Measurements from ENCODE around the gene CCSAP. TPM values are rescaled to one million over a fixed set of nuclear protein-coding genes. Genes with fewer than 3 reads are reported as not detected.
A peak's percentile ranks its signal among the peaks of the same experiment; 100 is the strongest.

The CCSAP gene
- total and polyA plus RNA-seq, 2 of the 4 experiments (the other 2 are of a cell fraction): 2.3 to 3.8 TPM

DNA sequence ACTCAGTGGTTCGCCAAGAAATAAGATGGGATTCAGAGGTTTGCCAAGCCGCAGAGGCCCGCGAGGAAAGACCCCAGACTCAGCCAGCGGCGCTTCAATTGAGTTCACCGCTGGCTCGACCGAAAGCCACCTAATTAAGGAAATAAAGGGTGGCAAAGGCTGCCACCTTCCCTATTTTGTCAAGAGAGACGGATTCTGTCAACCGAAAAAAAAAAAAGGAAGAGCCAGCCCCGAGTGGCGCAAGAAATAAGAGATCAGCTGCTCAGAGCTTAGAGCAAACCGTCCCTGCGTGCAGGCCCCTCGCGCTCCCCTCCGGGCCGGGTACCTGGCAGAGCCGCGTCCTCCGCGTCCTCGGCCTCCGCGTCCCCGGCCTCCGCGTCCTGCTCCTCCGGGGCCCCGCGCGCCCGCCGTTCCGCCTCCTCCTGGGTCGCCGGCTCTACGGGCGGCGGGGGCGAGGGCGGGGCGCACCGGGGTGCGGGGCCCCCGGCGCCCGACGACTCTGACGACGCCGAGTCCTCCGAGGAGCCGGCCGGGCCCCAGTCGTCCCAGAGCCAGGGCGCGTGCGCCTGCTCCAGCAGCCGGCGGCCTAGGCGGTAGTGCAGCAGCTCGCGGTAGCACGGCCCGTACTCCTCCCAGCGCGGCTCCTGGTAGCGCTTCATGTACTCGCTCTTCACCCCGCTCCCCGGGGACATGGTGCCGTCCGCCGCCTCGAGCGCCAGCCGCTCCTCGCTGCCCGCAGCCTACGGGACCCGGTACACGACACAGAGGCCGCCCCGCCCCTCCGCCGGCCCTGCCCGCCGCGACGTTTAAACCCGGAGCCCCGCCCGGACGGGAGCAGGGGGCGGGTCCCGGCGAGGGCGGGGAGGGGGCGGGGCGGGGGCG lies 832 bp downstream of the CCSAP start:
- Histone ChIP-seq H3K18ac (ENCODE audit: low read depth, low read length) (peak overlapping the region; percentile 4; the same call in 1 of the 2 replicates), H4K20me1 (ENCODE audit: insufficient read depth, low read length) (no peaks in the 10 kb centered on the region), H3K9me1 (ENCODE audit: insufficient read depth, low read length) (no peaks in the 10 kb centered on the region), H3K27me3 (ENCODE audit: control insufficient read depth, insufficient read depth, low read length) (peaks cover 5% of the 10 kb centered on the region; the same call in 1 of the 2 replicates), H2BK20ac (ENCODE audit: low read depth, low read length) (no peak overlapping the region), H3K79me1 (ENCODE audit: low read depth in 1 of 2, low read length in 2 of 2) (peaks cover 11 to 34% of the 10 kb centered on the region in 2 experiments), H3K27ac (ENCODE audit: insufficient read depth, low read length) (peak overlapping the region; percentile 77), H3K4ac (ENCODE audit: low read depth, low read length) (no peak overlapping the region), H3K23ac (ENCODE audit: low read depth, low read length) (peak overlapping the region; percentile 7; the same call in 1 of the 2 replicates), H4K8ac (ENCODE audit: low read depth in 2 of 2, low read length in 2 of 2) (no peak overlapping the region), H3K36me3 (ENCODE audit: control insufficient read depth, insufficient read depth, low read length) (no peaks in the 10 kb centered on the region), H2AK9ac (replicated peaks; ENCODE audit: low read depth, low read length, poor library complexity) (peak overlapping the region; percentile 52), H3K4me2 (ENCODE audit: low read depth, low read length) (peak overlapping the region; percentile 90), H2AFZ (replicated peaks; ENCODE audit: low read length, poor library complexity) (peak overlapping the region; percentile 96), H3K9me3 (ENCODE audit: control insufficient read depth, insufficient read depth, low read length) (0 out of 2 replicates have a peak, but pooled peaks cover 2% of the 10 kb centered on the region), H3K4me1 (ENCODE audit: control insufficient read depth, insufficient read depth, low read length) (peaks cover 2% of the 10 kb centered on the region; the same call in 1 of the 2 replicates), H4K91ac (ENCODE audit: insufficient read depth, low read depth, low read length) (no peak overlapping the region), H3K9ac (ENCODE audit: low read depth, low read length) (peak overlapping the region; percentile 67), H3K4me3 (ENCODE audit: insufficient read depth, low read depth, low read length) (peak overlapping the region; percentile 78), H2BK120ac (ENCODE audit: low read depth, low read length) (no peak overlapping the region), H2BK15ac (ENCODE audit: low read depth, low read length) (no peak overlapping the region), H3K14ac (replicated peaks; ENCODE audit: low read depth, low read length) (no peak overlapping the region), H4K5ac (ENCODE audit: low read depth, low read length) (no peak overlapping the region), H2AK5ac (ENCODE audit: low read depth, low read length) (no peak overlapping the region), H3K56ac (ENCODE audit: extremely low read depth, insufficient read depth, low read length) (no peak overlapping the region), H2BK5ac (ENCODE audit: low read depth, low read length, poor library complexity, severe bottlenecking) (peak overlapping the region; percentile 48)
- DNase-seq: peak; percentile 57
- POLR2A ChIA-PET (ENCODE audit: unreplicated experiment): interaction anchor here (0.7 kb wide), 1 partner anchor 69 kb away, joined by 3 read pairs; no protein-coding TSS in a partner anchor
- no TSS peak for BruUV-seq (replicated peaks)
- in situ Hi-C loops (cut with MboI; ENCODE audit: low sequenced_read_pairs): no loop called here
- 1% methylated on average over 23 of the region's 103 CpGs; no CpG with 5 or more reads in 1 of the 2 experiments for WGBS, 2 experiments (ENCODE audit: extremely low coverage in 2 of 2, insufficient read length in 1 of 2)
- intact Hi-C loops (cut with micrococcal nuclease): loop anchor here (1.0 to 5.0 kb wide), 3 partner anchors 69 to 98 kb away; no protein-coding TSS in a partner anchor
- peak; percentile 9; the same call in 1 of the 2 replicates for TF ChIP-seq CEBPB (IDR thresholded peaks at IDR 0.05; ENCODE audit: low read depth, low read length)
- peak; percentile 18; the same call in 1 of the 2 replicates for TF ChIP-seq MAZ (IDR thresholded peaks at IDR 0.05; ENCODE audit: borderline replicate concordance, low read depth, low read length)
- no peak for TF ChIP-seq NFE2L2 (IDR thresholded peaks at IDR 0.05; ENCODE audit: low read depth, low read length)
- no peak for TF ChIP-seq FOS (IDR thresholded peaks at IDR 0.05; ENCODE audit: low read depth, low read length)
- TF ChIP-seq MXI1 (IDR thresholded peaks at IDR 0.05; ENCODE audit: borderline replicate concordance, low read depth, low read length): 0 out of 2 replicates have a peak, but pooled peaks have one; percentile 32
- CTCF ChIA-PET: no interaction called here
- dilution Hi-C loops (cut with HindIII; ENCODE audit: low sequenced_read_pairs, unreplicated experiment): no loop called here
- peak; percentile 92 for ATAC-seq (ENCODE audit: low read depth)

Data from IMR-90 (cell line).